Adrenal gland (tissue), 12 donors: ENCODE data around the gene CHM. TPM values are rescaled to one million over a fixed set of nuclear protein-coding genes. Genes with fewer than 3 reads are reported as not detected.

Experiments used
- DNase-seq, 7 donors: peaks; one replicate each; pipeline ENCODE4 v3.0.0-alpha.2; 2019 to 2020
- H3K27ac ChIP-seq, 5 donors: fragments of 200-600 bp; sonication (generic) in 4 of 5; 1 replicate in 3 of 5; 2 replicates in 2 of 5; pipeline versions ENCODE4 v1.5.1 to v1.8.0; 2016 to 2020; ENCODE audit warnings: mild to moderate bottlenecking in 1 of 5
- H3K27me3 ChIP-seq: fragments of 200-600 bp; 2 replicates; pipeline ENCODE4 v1.8.0; 2021
- H3K36me3 ChIP-seq, 2 donors: fragments of 200-600 bp; replicated peaks in 1 of 2; 1 replicate in 1 of 2; 2 replicates in 1 of 2; pipeline versions ENCODE4 v1.5.1 to v1.8.0; 2018 to 2022
- H3K4me1 ChIP-seq, 2 donors: fragments of 200-600 bp; replicated peaks in 1 of 2; 1 replicate in 1 of 2; 2 replicates in 1 of 2; pipeline versions ENCODE4 v1.5.1 to v1.8.0; 2018 to 2021
- H3K4me3 ChIP-seq, 4 donors: fragments of 200-600 bp; sonication (generic) in 3 of 4; one replicate each; pipeline ENCODE4 v1.5.1; 2016 to 2018
- H3K9me3 ChIP-seq, 3 donors: fragments of 200-600 bp; sonication (generic) in 1 of 3; replicated peaks in 1 of 3; 1 replicate in 2 of 3; 2 replicates in 1 of 3; pipeline versions ENCODE4 v1.5.1 to v1.8.0; 2016 to 2021
- POLR2A ChIP-seq, 2 donors: fragments of 450-650 bp; IDR thresholded peaks; one replicate each; pipeline ENCODE4 v1.6.1; 2017; ENCODE audit warnings: antibody characterized with exemption in 2 of 2, mild to moderate bottlenecking in 2 of 2, moderate library complexity in 1 of 2
- WGBS, 4 donors: extraction: QIAGEN DNeasy Blood & Tissue Kit in 2 of 4; methylation state at CpG; one replicate each; pipeline versions ENCODE4 v1.1.5 to v1.1.7; 2013 to 2017; 5-methylcytosine and 5-hydroxymethylcytosine counted together
- intact Hi-C, 2 donors: fragments of 100-400 bp; cut with DNase I; formaldehyde crosslinking; loops; one replicate each; pipeline versions ENCODE4 v1.14.1 to v1.15.0; 2022 to 2023
- polyA plus RNA-seq, 3 donors: library from polyadenylated mRNA; stranded (reverse); fragments of 200-250 nt in 2 of 3; fragments of 350-450 nt in 1 of 3; fragmentation: Illumina TruSeq in 1 of 3; extraction: RNeasy Lipid Tissue Mini Kit (QIAGEN cat#74804) in 1 of 3; gene quantifications; one replicate each; pipeline ENCODE4 v1.2.3, GENCODE V29; 2013 to 2014
- total RNA-seq, 9 donors: library from RNA; depleted of rRNA in 4 of 9; stranded (reverse); fragments of >200 nt in 4 of 9; fragments of 120-200 nt in 1 of 9; fragmentation: NEBNext Ultra II Directional in 1 of 9; extraction: Animal tissue kit (Norgen Biotek cat#: 25700) in 1 of 9; gene quantifications; one replicate each; pipeline versions ENCODE4 v1.1.0 to v1.2.4, GENCODE V29; 2013 to 2023
- TF ChIP-seq, protein P1 (sequence below), 6 experiments: fragments of 450-650 bp in 4 of 6; fragments of 200-600 bp in 2 of 6; sonication (generic) in 1 of 6; IDR thresholded peaks; 1 replicate in 5 of 6; 2 replicates in 1 of 6; pipeline versions ENCODE4 v1.5.1 to v1.8.0; 2016 to 2021; ENCODE audit warnings: antibody characterized with exemption in 6 of 6, mild to moderate bottlenecking in 2 of 6, moderate library complexity in 1 of 6
- donor health status: healthy with polysubstance abuse.
- donor health status: Bipolar disorder and iron deficiency.
- donor health status: DM: yes; HTN: yes; CAD: no.
- donor health status: DM: no; HTN: no; CAD: no.
- donor health status: DM: no; HTN: no; CAD: no.
- donor health status: DM: yes; HTN: yes; CAD: no.

CHM gene
- total and polyA plus RNA-seq, 12 donors, result 12.6 to 48.8 (median 25.7) TPM

DNA sequence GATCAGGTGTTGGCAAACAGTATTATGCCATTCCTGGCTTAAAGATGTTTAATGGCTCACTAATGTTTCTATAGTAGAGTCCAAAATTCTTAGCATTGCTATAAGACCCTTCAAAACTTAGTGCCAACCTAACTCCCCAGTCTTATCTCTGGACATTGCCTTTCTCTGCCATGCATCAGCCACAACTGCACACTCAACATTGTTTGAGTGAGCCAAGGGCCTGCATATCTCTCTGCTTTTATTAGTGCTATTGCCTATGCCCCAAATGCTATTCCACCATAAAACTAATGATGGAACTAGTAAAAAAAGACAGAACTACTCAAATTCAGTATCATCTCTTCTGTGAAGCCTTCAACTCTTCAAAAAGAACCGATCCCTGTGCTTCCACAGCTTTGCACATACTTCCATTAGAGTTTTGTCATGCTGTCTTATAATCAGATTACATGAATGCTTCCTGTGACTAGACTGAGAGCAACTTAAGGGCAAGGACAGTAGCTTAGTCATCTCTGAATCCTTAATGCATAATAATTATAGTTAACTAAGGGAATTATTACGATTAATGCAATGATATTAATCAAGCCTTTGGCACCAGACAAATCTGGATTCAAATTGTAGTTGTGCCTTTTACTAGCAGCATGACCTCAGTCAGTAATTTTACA is 53.7 kb downstream of the CHM start:
- WGBS, 4 donors, result 28 to 43% (median 41%) methylated on average over 2 of the region's 2 CpGs
- H3K27ac ChIP-seq, result peak overlapping the region in 2 of 5 donors; percentile 28 to 59

DNA sequence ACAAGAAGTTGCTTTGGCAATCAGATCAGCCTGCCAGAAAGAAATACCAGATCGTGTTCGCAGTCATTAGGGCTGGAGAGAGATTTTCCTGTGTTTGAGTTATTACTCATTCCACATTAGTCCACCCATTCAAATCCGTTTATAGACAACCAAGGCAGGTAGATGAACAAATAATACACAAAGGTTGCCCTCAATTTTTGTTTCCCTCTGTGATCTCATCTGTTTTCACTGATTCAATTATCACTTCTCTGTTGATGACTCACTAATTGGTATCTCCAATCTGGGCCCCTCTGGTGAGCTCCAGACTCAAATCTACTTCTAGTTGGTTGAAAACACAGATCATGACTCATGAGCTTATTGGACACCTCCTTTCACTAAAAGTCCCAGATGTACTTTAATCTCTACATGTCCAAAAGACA is 54.5 kb downstream of the CHM start:
- H3K36me3 ChIP-seq, result no peaks in the 10 kb centered on the region
- no peak overlapping the region for H3K27ac ChIP-seq
- H3K4me1 ChIP-seq, result peaks cover 0 to 18% of the 10 kb centered on the region in 2 donors
- intact Hi-C loops, result no loop called here
- no peak for DNase-seq
- H3K4me3 ChIP-seq, result no peak overlapping the region
- H3K27me3 ChIP-seq, result no peaks in the 10 kb centered on the region
- no peaks in the 10 kb centered on the region for H3K9me3 ChIP-seq
- TF ChIP-seq POLR2A (IDR thresholded peaks at IDR 0.05), result no peak
- TF ChIP-seq, protein P1, sequence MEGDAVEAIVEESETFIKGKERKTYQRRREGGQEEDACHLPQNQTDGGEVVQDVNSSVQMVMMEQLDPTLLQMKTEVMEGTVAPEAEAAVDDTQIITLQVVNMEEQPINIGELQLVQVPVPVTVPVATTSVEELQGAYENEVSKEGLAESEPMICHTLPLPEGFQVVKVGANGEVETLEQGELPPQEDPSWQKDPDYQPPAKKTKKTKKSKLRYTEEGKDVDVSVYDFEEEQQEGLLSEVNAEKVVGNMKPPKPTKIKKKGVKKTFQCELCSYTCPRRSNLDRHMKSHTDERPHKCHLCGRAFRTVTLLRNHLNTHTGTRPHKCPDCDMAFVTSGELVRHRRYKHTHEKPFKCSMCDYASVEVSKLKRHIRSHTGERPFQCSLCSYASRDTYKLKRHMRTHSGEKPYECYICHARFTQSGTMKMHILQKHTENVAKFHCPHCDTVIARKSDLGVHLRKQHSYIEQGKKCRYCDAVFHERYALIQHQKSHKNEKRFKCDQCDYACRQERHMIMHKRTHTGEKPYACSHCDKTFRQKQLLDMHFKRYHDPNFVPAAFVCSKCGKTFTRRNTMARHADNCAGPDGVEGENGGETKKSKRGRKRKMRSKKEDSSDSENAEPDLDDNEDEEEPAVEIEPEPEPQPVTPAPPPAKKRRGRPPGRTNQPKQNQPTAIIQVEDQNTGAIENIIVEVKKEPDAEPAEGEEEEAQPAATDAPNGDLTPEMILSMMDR (IDR thresholded peaks at IDR 0.05), result no peak
- WGBS, 4 donors, result 32 to 57% (median 49%) methylated on average over 3 of the region's 3 CpGs

More for the DNA sequence above, 53.7 kb downstream of the CHM start:
- no peaks in the 10 kb centered on the region for H3K36me3 ChIP-seq
- no peaks in the 10 kb centered on the region for H3K27me3 ChIP-seq
- H3K9me3 ChIP-seq, result no peaks in the 10 kb centered on the region
- no peak for DNase-seq
- intact Hi-C loops, result no loop called here
- no peak for TF ChIP-seq POLR2A (IDR thresholded peaks at IDR 0.05)
- TF ChIP-seq, protein P1 (IDR thresholded peaks at IDR 0.05), result no peak
- H3K4me3 ChIP-seq, result no peak overlapping the region
- peaks cover 0 to 18% of the 10 kb centered on the region in 2 donors for H3K4me1 ChIP-seq

DNA sequence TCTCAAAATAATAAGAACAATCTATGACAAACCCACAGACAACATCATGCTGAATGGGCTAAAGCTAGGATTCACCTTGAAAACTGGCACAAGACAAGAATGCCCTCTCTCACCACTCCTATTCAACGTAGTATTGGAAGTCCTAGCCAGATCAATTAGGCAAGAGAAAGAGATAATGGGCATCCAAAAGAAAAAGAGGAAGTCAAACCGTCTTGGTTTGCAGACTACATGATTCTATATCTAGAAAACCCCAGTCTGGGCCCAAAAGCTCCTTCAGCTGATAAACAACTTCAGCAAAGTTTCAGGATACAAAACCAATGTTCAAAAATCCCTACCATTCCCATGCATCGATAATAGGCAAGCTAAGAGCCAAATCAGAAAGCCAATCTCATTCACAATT is 59.0 kb downstream of the CHM start:
- WGBS, 4 donors, result 19 to 55% (median 36%) methylated on average over 3 of the region's 3 CpGs
- no peak for DNase-seq
- Histone ChIP-seq H3K27me3 (no peaks in the 10 kb centered on the region), H3K27ac (no peak overlapping the region), H3K36me3 (no peaks in the 10 kb centered on the region), H3K4me1 (peaks cover 0 to 2% of the 10 kb centered on the region in 2 donors), H3K9me3 (no peaks in the 10 kb centered on the region), H3K4me3 (no peak overlapping the region)
- no peak for TF ChIP-seq POLR2A (IDR thresholded peaks at IDR 0.05)
- TF ChIP-seq, protein P1 (IDR thresholded peaks at IDR 0.05), result no peak
- intact Hi-C loops, result no loop called here

DNA sequence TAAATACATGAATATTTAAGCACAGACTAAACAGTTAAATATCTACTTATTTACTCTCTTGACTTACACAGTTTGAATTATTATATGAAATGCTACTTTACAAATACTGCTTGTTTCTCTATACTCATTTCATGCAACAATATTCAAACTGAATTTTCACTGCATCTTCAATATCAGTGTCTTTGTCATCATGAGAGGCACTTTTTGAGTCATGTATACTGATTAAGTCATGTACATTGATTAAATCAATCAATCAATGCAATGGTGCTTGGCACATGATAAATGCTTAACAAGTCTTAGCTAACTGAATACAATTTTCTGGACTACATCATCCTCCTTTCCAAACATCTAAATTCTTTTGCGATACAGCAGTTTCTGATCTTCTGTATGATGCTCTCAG is 67.1 kb downstream of the CHM start:
- no peak for DNase-seq
- Histone ChIP-seq H3K27ac (no peak overlapping the region), H3K36me3 (peaks cover 0 to 7% of the 10 kb centered on the region in 2 donors), H3K9me3 (no peaks in the 10 kb centered on the region), H3K4me1 (no peaks in the 10 kb centered on the region), H3K27me3 (no peaks in the 10 kb centered on the region), H3K4me3 (no peak overlapping the region)
- intact Hi-C loops, result no loop called here
- 88 to 100% (median 94%) methylated on average over 1 of the region's 1 CpG for WGBS, 4 donors
- TF ChIP-seq POLR2A (IDR thresholded peaks at IDR 0.05), result no peak
- TF ChIP-seq, protein P1 (IDR thresholded peaks at IDR 0.05), result no peak
